GM23338 (cell line): ENCODE data around the gene TRIO. TPM values are rescaled to one million over a fixed set of nuclear protein-coding genes. Genes with fewer than 3 reads are reported as not detected.
A peak's percentile ranks its signal among the peaks of the same experiment; 100 is the strongest.

ENCODE experiments used
- ATAC-seq: fragments of 200-7000 bp; cut with Tn5 transposase; 3 replicates; pipeline ENCODE4 v1.9.1; 2020
- DNase-seq: peaks from one replicate; pipeline ENCODE4 v3.0.0-alpha.2; 2015; ENCODE audit warnings: low spot score
- H2AFZ ChIP-seq: fragments of 200-600 bp; sonication (generic); 2 replicates; pipeline ENCODE4 v1.8.0; 2016; ENCODE audit warnings: antibody characterized with exemption, mild to moderate bottlenecking, moderate library complexity
- H3F3A ChIP-seq: fragments of 200-600 bp; sonication (generic); replicated peaks from 2 replicates; pipeline ENCODE4 v1.8.0; 2017; ENCODE audit warnings: antibody characterized with exemption, mixed run types, low read depth
- H3K27ac ChIP-seq: fragments of 200-600 bp; sonication (generic); 2 replicates; pipeline ENCODE4 v1.6.1; 2016; ENCODE audit warnings: low read depth
- H3K27me3 ChIP-seq: fragments of 200-600 bp; sonication (generic); 2 replicates; pipeline ENCODE4 v1.8.0; 2016; ENCODE audit warnings: mild to moderate bottlenecking, mixed run types, moderate library complexity; ENCODE audit not compliant: insufficient read depth
- H3K36me3 ChIP-seq: fragments of 200-600 bp; sonication (generic); 2 replicates; pipeline ENCODE4 v1.8.0; 2016; ENCODE audit warnings: mild to moderate bottlenecking; ENCODE audit not compliant: insufficient read depth
- H3K4me1 ChIP-seq: fragments of 200-600 bp; sonication (generic); 2 replicates; pipeline ENCODE4 v1.8.0; 2016; ENCODE audit warnings: mild to moderate bottlenecking, moderate library complexity; ENCODE audit not compliant: insufficient read depth
- H3K4me2 ChIP-seq: fragments of 200-600 bp; sonication (generic); 2 replicates; pipeline ENCODE4 v1.7.1; 2017; ENCODE audit warnings: mixed run types
- H3K4me3 ChIP-seq: fragments of 200-600 bp; sonication (generic); 2 replicates; pipeline ENCODE4 v1.6.1; 2016; ENCODE audit warnings: mixed run types
- H3K79me2 ChIP-seq: fragments of 200-600 bp; sonication (generic); replicated peaks from 2 replicates; pipeline ENCODE4 v1.8.0; 2017; ENCODE audit warnings: mild to moderate bottlenecking; ENCODE audit not compliant: insufficient read depth
- H3K9me2 ChIP-seq: fragments of 200-600 bp; sonication (generic); 2 replicates; pipeline ENCODE4 v1.8.0; 2017; ENCODE audit not compliant: insufficient read depth
- H4K20me1 ChIP-seq: fragments of 200-600 bp; sonication (generic); replicated peaks from 2 replicates; pipeline ENCODE4 v1.8.0; 2017; ENCODE audit warnings: mild to moderate bottlenecking; ENCODE audit not compliant: insufficient read depth
- H3K27ac Mint-ChIP-seq: 2 replicates; pipeline ENCODE4 v1.8.0; 2020; ENCODE audit warnings: inconsistent platforms, mild to moderate bottlenecking, moderate library complexity, mixed read lengths
- H3K27me3 Mint-ChIP-seq: 3 replicates; pipeline ENCODE4 v1.8.0; 2022; ENCODE audit warnings: low read depth, mild to moderate bottlenecking, moderate library complexity, mixed read lengths, inconsistent platforms; ENCODE audit not compliant: insufficient read depth, poor library complexity
- H3K36me3 Mint-ChIP-seq: 3 replicates; pipeline ENCODE4 v1.8.0; 2021; ENCODE audit warnings: low read depth, mild to moderate bottlenecking, inconsistent platforms, moderate library complexity, mixed read lengths
- H3K4me1 Mint-ChIP-seq: 3 replicates; pipeline ENCODE4 v1.8.0; 2020; ENCODE audit warnings: mild to moderate bottlenecking, inconsistent platforms, mixed read lengths
- H3K4me3 Mint-ChIP-seq: 3 replicates; pipeline ENCODE4 v1.8.0; 2021; ENCODE audit warnings: moderate library complexity, mild to moderate bottlenecking, inconsistent platforms, mixed read lengths
- H3K9me3 Mint-ChIP-seq: 3 replicates; pipeline ENCODE4 v1.8.0; 2020; ENCODE audit warnings: moderate library complexity, mild to moderate bottlenecking, inconsistent platforms, mixed read lengths
- CREB1 ChIP-seq: fragments of 250-450 bp; sonication (Bioruptor Pico); IDR thresholded peaks from 2 replicates; pipeline ENCODE4 v1.5.0; 2020; ENCODE audit warnings: low read depth, mild to moderate bottlenecking, moderate library complexity
- EZH2phosphoT487 ChIP-seq: fragments of 200-600 bp; sonication (generic); IDR thresholded peaks from one replicate; pipeline ENCODE4 v1.8.1; 2018; ENCODE audit warnings: antibody characterized with exemption; ENCODE audit not compliant: unreplicated experiment
- JUNB ChIP-seq: IDR thresholded peaks from one replicate; pipeline ENCODE4 v1.6.1; 2016; ENCODE audit warnings: antibody characterized with exemption; ENCODE audit not compliant: unreplicated experiment
- NANOG ChIP-seq: IDR thresholded peaks from 2 replicates; pipeline ENCODE4 v1.6.1; 2016; ENCODE audit warnings: antibody characterized with exemption, borderline replicate concordance
- STAT1 ChIP-seq: IDR thresholded peaks from one replicate; pipeline ENCODE4 v1.6.1; 2016; ENCODE audit warnings: antibody characterized with exemption; ENCODE audit not compliant: unreplicated experiment
- ZNF114 ChIP-seq: fragments of 250-450 bp; sonication (Bioruptor Pico); IDR thresholded peaks from 2 replicates; pipeline ENCODE4 v1.5.0; 2020; ENCODE audit warnings: mild to moderate bottlenecking, moderate library complexity
- ZNF331 ChIP-seq: fragments of 250-450 bp; sonication (Bioruptor Pico); IDR thresholded peaks from 2 replicates; pipeline ENCODE4 v1.5.0; 2020; ENCODE audit warnings: low read depth, mild to moderate bottlenecking, moderate library complexity
- ZNF462 ChIP-seq: fragments of 250-450 bp; sonication (Bioruptor Pico); IDR thresholded peaks from 2 replicates; pipeline ENCODE4 v1.5.0; 2020; ENCODE audit warnings: mild to moderate bottlenecking, moderate library complexity
- polyA plus RNA-seq: library from polyadenylated mRNA; unstranded; fragments of >200 nt; fragmentation: Nextera tagmentation; extraction: Ambion mirVana; gene quantifications from 2 replicates; pipeline ENCODE4 v1.2.1, GENCODE V29; 2016
- total RNA-seq: library from RNA; depleted of rRNA; stranded (reverse); fragments of >200 nt; shearing (Covaris generic); gene quantifications from 2 replicates; pipeline ENCODE4 v1.2.3, GENCODE V29; 2014

Gene TRIO
- total and polyA plus RNA-seq, 2 experiments from 2014 or later = 13.8 to 113 TPM

GRCh38 chr5:14181299-14181968, 38.3 kb downstream of the TRIO start:
- no peak for TF ChIP-seq EZH2phosphoT487
- no peak for TF ChIP-seq JUNB
- TF ChIP-seq ZNF114 (CRISPR knock-in tag) = no peak
- no peak for TF ChIP-seq STAT1
- no peak for TF ChIP-seq ZNF331 (CRISPR knock-in tag)
- TF ChIP-seq NANOG = no peak
- no peak for TF ChIP-seq CREB1
- no peak for TF ChIP-seq ZNF462 (CRISPR knock-in tag)
- DNase-seq (no peak), ATAC-seq (no peak; the same call in 2 of the 3 replicates)
- peaks cover 8% of the 10 kb centered on the region for H3K27me3 Mint-ChIP-seq
- no peak overlapping the region for H2AFZ ChIP-seq
- peaks cover 72% of the 10 kb centered on the region for H3K4me1 Mint-ChIP-seq
- no peaks in the 10 kb centered on the region for H3K9me2 ChIP-seq
- no peaks in the 10 kb centered on the region for H3K36me3 ChIP-seq
- H3F3A ChIP-seq = no peaks in the 10 kb centered on the region
- no peaks in the 10 kb centered on the region for H3K9me3 Mint-ChIP-seq
- peaks cover 55% of the 10 kb centered on the region for H4K20me1 ChIP-seq
- no peak overlapping the region for H3K27ac Mint-ChIP-seq
- 0 out of 2 replicates have a peak overlapping the region, but pooled peaks have one; percentile 12 for H3K4me2 ChIP-seq
- H3K79me2 ChIP-seq = peaks cover 100% of the 10 kb centered on the region
- no peak overlapping the region for H3K27ac ChIP-seq
- H3K4me1 ChIP-seq = peaks cover 93% of the 10 kb centered on the region
- H3K4me3 ChIP-seq = no peak overlapping the region
- no peaks in the 10 kb centered on the region for H3K36me3 Mint-ChIP-seq
- H3K4me3 Mint-ChIP-seq = no peak overlapping the region
- H3K27me3 ChIP-seq = no peaks in the 10 kb centered on the region
